ENCODE measurements around the gene NFAM1. TPM values are rescaled to one million over a fixed set of nuclear protein-coding genes. Genes with fewer than 3 reads are reported as not detected.

NFAM1 gene
- total and polyA plus RNA-seq, 2 experiments from 2014 or later = 0.11 to 0.49 TPM

- TF ChIP-seq ZNF462 (CRISPR knock-in tag; IDR thresholded peaks at IDR 0.05) = no peak
These were observed 23.9 kb downstream of the NFAM1 start (continued) for GRCh38 chr22:42408276-42408675.

- Mint-ChIP-seq H3K27ac (no peak overlapping the region), H3K4me3 (no peak overlapping the region), H3K36me3 (ENCODE audit: low read depth) (no peaks in the 10 kb centered on the region), H3K9me3 (no peaks in the 10 kb centered on the region; the same call in 2 of the 3 replicates), H3K27me3 (ENCODE audit: insufficient read depth, low read depth, poor library complexity) (peaks cover 16% of the 10 kb centered on the region), H3K4me1 (peaks cover 38% of the 10 kb centered on the region)
- H3K4me1 ChIP-seq (ENCODE audit: insufficient read depth) = peaks cover 6% of the 10 kb centered on the region; the same call in 1 of the 2 replicates
- H2AFZ ChIP-seq = peak overlapping the region; percentile 56; the same call in 1 of the 2 replicates
- H3K4me3 ChIP-seq = no peak overlapping the region
- H3K4me2 ChIP-seq = peak overlapping the region; percentile 55; the same call in 1 of the 2 replicates
- no peaks in the 10 kb centered on the region for H3K27me3 ChIP-seq (ENCODE audit: insufficient read depth)
- no peak overlapping the region for H3K27ac ChIP-seq (ENCODE audit: low read depth)
- no peak for TF ChIP-seq ZNF331 (CRISPR knock-in tag; IDR thresholded peaks at IDR 0.05; ENCODE audit: low read depth)
- TF ChIP-seq STAT1 (IDR thresholded peaks at IDR 0.05; ENCODE audit: unreplicated experiment) = no peak
- H3K9me2 ChIP-seq (ENCODE audit: insufficient read depth) = no peaks in the 10 kb centered on the region
- H3K36me3 ChIP-seq (ENCODE audit: insufficient read depth) = no peaks in the 10 kb centered on the region
- peak; percentile 49 for DNase-seq (ENCODE audit: low spot score)
- no peaks in the 10 kb centered on the region for H3K79me2 ChIP-seq (replicated peaks; ENCODE audit: insufficient read depth)
- H4K20me1 ChIP-seq (replicated peaks; ENCODE audit: insufficient read depth) = no peaks in the 10 kb centered on the region
- ATAC-seq = peak; percentile 50
- H3F3A ChIP-seq (replicated peaks; ENCODE audit: low read depth) = 0 out of 2 replicates have a peak, but pooled peaks cover 5% of the 10 kb centered on the region
These were observed 27.9 kb downstream of the NFAM1 start for GRCh38 chr22:42404266-42404665.

Data from GM23338 (cell line).